NCI-H1048 (cell line): ENCODE results near the gene MAPK8IP1.

ENCODE experiments used
- DNase-seq: peaks from one replicate; lab custom pipeline; 2025; lab: John Stamatoyannopoulos, UW

MAPK8IP1 gene

DNA sequence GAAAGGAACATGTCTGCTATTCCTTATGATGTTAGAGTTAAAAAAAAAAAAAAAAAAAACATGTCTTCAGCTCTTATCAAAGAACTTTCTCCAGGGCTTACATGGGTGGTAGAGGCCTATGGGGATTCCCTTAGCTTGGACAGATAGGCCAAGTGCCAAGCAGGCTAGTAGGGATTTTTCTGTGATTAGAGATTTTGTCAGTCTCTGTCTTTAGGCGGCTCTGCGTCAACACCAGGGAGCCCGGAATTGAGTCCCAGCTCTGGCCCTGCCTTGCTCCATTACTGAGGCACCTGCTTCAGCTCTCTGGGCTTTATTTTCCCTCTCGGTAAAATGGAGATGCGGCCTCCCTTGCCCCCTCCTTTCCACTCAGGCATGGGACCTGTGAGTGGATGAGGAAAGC is 25.1 kb upstream of the MAPK8IP1 start:
- DNase-seq, result no peak

DNA sequence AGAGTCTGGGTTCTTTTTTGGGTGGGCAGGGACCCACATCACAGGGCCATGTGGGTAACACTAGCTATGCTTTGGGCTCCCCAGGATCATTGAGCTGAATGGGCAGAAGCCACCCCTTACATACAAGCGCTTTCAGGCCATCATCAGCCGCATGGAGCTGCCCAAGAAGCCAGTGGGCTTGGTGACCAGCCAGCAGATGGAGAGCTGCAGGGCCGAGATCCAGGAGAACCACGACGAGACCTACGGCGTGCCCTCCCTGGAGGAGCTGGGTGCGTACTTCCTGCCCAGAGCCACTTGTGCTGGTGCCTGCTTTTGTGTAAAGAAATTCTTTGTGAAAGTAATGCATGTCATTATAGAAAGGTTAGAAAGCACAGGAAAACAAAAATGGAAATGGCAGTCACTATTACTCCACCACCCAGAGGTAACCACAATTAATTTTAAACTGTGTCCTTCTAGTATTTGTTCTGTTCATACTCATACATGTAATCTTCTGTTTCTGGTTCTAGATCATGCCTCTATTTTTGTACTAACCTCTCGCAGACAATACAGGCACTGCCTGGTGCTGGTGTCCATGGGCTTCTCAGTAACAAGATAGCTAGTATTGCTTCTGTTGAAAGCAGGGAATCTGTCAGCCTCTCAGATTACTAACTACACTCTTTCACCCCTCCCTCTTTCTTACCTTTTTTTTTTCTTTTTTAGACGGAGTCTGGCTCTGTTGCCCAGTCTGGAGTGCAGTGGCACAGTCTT is 24.5 kb upstream of the MAPK8IP1 start:
- DNase-seq, result no peak

DNA sequence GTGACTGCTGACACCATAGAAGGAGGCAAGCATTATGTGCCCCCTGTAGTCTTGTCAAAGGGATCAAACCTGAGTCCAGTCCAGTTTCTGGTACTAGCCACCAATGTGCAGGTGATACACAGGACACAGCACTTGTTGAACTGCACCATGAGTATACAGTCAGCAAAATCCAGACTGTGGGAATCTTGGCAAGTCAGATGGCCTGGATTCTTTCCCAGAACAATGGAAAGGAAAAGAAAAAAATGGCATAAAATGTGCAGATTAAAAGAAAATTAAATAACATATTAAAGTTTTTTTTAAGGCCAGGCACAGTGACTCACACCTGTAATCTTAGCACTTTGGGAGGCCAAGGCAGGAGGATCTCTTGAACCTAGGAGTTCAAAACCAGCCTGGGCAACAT is 21.4 kb upstream of the MAPK8IP1 start:
- DNase-seq, result no peak

DNA sequence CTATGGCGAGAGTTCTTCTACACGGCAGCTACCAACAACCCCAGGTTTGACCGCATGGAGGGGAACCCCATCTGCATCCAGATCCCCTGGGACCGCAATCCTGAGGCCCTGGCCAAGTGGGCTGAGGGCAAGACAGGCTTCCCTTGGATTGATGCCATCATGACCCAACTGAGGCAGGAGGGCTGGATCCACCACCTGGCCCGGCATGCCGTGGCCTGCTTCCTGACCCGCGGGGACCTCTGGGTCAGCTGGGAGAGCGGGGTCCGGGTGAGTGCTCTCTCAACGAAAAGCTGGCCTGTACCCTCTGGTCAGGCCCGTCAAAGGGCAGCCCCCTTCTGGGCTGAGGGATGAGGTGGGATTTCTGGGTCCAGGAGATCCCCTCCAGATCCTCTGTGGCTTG is 15.9 kb upstream of the MAPK8IP1 start:
- DNase-seq, result no peak

DNA sequence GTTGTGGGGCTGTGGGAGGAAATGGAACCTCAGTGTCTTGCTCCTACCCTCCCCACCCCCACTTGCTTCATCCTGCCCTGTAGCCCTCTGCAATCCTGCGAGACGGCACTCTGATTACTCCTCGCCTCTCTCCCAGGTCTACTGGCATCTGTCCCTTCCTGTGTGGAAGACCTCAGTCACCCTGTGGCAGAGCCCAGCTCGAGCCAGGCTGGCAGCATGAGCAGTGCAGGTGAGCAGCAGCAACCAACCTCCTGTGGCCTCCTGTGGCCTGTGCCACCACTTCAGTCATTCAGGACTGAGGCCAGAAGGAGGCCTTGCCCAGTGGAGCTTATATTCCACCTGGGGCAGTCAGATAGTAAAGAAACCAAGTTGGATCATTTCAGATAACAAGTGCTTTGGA is 14.7 kb upstream of the MAPK8IP1 start:
- no peak for DNase-seq

DNA sequence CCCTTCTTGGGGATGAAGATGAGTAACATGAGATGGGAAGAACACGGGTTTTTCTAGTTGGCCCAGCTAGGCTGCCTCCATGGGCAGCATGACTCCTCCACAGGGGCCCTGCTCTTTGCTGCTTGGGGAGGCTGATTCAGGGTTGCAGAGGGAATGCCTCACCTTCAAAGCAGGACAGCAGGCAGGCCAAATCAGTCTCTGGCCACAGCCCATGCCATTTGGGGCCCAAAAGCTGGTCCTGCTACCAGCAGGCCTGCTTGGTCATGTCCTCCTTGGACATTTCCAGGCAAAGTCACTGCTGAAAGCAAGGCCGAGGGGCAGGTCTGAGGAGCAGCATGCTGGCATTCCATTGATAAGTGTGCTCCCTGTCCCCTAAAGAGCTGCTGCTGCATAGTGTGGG is 13.8 kb upstream of the MAPK8IP1 start:
- DNase-seq, result no peak

DNA sequence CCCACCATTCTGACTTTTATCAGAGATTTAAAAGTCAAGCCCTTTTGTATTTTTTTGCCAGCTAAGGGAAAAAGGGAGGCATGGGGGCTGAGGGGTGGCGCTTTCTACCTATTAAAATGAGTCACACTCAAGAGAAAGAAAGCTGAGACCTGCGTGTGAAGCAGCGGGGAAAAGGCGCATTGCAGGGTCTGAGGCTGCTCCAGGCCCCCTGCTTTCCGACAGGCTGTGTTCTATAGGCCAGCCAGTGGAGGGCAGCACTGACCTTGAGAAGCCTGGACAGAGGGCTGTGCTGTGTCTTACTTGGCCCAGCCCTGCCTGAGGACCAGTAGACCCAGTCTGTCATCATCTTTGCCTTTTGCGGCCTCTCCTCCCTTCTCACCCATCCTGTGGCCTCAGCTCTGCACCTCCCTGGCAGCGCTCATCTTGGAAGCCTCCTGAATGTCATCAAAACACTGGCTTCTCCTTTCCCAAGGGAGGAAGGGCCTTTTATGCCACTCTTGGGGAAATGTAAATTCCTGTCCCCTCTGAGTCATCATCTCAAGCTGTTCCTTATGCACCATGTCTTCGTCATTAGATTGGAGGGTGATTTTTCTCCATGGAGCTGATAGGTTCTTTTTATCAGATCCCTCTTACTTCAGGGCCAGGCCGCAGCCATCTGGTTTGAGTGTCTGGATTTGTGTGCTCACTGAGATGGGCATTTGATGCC is 12.6 kb upstream of the MAPK8IP1 start:
- no peak for DNase-seq

DNA sequence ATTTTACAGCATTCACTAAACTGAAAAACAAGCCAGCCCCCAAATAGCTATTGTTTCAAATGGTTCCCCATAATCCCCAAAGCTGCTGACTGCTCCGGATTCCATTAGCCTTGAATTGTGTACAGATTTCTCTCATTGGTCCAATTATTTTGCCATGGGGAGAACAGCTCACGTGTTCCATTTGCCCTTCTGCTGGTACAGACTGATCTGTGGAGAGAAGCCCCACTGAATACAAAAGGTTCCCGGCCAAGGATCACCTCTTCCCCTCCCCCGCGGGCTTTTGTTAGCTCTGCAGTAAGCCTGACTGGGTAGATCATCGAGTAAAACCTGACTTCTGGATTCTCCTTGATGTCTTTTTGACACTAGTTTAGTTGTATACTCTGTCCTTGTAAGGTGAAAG is 9.1 kb upstream of the MAPK8IP1 start:
- no peak for DNase-seq

DNA sequence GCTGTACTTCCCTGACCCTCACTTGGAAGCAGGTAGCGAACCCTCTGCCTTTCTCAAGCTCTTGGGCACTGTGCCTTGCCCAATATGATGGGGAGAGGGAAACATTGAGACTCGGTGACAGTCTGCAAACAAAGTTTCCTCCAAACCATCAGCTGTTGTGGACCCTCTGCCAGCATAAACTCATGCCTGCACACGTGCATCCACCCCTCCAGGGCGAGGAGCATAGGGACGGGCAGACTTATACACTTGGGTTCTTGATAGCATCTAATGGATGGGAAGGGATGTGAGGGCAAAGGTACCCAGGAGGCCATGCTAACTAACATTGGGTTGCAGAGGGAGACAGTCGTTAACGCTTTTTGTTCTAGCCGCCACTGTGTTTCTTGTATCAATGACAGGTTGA is 8.2 kb upstream of the MAPK8IP1 start:
- DNase-seq, result no peak

DNA sequence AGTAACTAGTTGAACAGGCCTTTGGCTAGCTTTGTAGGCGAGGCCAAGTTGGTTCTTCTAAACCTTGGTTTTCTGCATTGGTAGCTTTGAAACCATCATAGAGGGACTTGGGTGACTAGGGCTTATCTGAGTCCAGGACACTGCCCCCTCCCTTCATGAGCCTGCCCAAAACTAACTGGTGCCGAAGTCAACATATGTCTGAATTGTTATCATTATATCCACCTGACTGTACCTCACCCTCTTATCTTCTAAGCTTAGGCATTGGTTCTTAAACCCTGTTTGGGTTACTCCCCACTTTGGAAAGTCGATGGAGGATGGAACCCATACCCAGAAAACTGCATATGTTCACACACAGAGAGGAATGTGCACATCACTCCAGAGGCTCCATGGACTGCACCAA is 7.6 kb upstream of the MAPK8IP1 start:
- no peak for DNase-seq

DNA sequence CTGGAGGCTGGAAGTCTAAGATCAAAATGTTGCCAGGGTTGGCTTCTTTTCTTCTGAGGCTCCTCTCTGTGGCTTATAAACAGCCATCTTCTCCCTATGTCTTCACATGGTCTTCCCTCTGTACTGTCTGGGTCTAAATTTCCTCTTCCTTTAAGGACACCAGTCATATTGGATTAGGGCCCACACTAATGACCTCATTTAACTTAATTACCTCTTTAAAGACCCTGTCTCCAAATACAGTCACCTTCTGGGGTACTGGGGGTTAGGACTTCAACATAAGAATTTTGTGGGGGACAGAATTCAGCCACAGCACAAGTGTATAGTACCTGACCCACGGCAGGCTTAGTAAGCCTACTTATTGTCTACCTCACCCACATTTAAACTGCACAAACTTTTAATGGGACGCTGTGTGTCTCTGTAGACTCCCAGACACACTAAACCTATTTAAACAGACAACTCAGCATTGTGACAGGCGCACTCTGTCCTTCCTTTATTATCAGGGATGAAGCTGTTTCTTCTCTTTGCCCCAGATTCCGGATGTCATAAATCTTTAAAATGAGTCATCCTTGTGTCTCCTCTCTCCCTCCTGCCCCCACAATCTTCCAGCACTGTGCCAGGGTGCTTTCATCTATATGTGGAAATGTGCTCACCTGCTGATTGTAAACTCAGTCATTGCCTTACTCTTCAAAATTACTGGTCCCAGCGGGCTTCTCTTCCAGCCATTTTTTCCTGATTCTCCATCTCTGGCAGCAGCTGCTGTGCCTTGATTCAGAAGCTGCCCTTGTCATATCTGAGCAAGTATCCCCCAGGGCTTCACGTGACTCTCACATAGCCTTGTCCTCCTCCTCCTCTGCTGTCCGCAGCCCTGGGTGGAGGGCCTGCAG is 5.4 kb upstream of the MAPK8IP1 start:
- no peak for DNase-seq

DNA sequence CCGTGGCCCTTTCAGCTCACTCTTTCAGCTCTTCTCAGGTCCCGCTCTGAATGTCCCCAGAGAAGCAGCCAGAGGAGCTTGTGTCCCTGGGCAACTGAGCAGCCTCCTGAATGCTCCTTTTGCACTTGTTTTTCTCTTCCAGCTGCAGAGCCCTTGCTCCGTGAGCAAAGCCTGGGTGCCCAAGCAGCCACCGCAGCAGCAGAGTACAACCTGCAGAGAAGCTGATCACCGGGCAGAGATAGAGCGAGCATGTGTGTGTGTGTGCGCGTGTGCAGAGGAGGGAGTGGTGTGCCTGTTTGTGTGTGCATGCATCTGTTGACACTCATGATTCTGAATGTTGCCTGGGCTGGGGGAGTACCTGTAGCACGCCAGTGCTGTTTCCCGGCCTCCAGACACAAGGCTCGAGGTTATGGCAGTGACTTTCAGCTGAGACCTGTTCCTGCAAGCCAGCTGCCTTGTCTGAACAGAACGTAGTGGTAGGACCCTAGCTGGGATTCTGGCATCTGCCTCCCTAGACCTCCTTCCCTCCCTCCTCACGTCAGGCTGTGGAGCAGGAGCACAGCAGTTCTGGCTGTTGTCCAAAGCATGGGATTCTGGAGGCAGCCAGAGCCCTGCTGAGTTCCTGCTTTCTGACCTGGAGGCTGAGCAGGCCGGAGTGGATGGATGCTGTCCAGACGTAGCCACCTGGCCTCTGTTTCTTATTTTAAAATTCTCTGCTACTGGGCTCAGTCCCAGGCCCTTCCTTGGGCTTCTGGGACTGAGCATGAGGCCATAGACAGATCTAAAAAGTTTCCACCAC is 4.5 kb upstream of the MAPK8IP1 start:
- no peak for DNase-seq

DNA sequence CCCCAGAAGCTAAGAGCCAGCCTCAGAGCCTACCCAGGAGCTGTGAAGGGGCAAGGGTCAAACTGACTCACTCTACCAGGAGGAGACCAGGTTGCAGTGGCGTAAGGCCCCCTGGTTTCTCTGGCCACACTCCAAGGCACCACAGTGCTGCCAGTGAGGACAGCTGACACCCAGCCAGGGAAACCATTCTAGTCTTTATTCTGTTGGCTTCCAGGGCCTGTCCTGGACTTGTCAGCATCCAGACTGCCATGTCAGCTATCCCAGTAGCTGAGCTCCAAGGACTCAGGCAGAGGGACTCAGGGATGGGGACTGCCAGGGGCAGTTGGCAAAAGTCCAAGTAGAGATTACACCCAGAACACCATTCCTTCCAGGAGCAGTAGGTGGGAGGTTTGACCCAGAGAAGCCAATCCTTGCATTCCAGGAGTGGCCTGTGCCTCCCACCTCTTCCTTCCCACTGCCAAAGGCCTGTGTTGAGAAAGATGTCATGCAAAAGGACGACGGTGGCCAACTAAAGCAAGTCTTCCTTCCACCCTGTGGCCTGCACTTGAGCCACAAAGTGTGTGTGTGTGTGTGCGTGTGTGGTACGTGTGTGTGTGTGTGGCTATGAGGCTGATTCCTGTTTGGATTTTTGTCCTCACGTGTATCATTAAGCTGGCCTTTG is 3.6 kb upstream of the MAPK8IP1 start:
- no peak for DNase-seq

DNA sequence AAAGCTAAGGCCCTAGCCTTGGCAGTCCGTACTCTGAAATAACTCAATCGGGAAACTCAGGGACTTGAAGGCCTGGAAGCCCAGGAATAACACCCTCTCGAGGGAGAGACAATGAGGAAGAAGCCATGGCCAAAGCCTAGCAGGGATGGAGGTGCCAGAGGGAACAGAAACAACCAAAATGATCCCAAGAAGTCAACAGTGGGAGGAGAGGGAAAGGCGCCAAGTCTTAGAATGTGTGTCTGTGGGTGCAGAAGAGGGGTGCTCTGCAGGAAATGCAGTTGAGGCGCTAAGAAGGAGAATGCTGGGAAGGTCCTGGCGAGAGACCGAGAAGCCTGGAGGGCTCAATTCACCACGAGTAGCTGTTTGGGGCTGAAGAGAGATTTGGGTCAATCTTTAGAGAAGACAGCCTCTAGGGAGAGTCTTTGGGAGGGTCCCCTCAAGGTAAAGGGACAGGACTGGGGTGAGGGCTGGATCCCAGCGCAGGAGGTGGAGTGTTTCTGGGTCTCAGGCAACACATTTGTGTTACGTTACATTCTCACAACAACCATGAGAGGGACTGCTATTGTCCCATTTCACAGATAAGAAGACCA is 760 bp upstream of the MAPK8IP1 start:
- DNase-seq, result no peak

DNA sequence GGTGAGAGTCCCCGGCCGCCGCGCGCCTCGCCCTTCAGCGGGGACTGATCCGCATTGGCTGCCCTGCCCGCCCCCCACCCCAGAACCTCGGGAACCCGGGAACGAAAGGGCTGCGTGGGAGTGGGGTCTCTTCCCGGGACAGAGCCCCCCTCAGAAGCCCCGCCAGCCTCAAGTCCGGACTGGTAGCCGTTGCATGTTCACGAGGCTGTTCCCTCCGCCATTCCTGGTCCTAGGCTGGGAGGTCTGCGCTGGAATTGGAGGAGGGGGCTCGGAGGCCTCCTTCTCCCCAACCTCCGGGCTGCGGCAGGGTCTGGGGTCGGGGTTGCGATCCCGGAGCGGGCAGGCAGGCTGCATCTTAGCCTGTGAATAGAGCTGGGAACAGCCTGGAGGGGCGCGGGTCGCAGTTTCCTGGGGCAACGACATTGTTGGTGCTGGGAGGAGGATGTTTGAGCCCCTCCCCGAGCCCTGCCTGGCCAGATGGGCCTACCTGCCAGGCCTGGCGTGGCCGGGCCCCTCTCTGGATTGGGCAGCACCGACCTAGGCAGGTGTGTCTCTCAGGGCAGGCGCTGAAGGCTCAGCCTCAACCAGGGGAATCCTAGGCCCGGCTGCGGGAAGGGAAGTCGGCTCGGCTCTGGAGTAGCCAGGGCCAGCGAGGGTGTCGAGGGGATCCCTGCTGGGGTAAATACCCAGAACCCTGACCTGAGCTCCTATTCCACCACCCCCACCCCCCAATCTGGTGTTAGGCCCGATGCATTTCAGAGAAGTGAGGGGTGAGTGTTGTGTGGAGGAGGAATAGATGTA is 670 bp downstream of the MAPK8IP1 start:
- DNase-seq, result no peak

DNA sequence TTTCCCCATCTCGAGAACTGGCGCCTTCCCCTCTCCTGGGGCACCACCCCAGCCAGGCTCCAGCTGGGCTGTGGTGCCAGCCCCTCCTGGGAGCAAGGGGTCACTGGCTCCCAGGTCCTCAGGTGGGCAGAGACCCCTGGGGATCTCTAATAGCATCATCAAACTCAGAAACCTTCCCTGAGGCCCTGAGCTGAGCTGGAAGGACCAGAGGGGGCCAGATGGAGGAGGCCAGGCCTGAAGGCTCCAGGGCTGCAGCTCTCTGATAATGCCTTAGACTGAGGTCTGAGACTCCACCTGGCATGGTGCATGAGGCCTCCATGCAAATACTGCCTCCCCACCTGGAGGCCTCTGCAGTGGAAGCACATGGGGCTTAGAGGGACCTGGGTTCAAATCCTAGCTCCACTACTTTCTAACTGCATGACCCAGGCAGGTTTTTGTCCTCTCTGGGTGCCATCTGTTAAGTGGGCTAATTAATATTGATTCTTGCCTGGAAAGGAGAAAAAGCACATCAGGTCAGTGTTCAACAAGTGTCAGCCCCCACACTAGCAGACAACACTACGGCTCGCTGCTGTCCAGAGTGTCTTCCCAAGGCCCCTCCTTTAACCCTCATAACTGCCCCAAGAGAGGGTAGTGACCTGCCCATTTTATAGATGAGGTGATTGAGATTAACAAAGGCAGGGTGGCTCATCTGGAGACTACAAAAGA is 1.5 kb downstream of the MAPK8IP1 start:
- no peak for DNase-seq

DNA sequence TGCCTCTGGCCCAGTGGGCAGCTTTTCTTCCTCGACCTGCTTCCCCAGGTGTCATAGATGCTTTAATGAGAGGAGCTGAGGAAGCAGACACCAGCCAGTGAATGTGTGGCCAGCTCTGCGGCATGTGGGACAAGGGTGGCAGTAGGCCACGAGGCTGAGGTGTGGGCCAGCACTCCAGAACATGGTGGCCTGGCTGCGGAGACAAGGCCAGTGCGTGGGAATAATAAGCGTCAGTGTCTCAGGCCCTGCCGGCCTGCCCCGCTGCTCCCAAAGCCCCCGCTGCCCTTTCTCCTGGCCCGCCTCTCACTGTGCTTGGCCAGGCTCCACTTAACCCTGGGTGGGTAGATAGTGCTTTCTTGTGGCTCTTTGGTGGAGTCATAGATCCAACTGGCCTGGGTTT is 2.1 kb downstream of the MAPK8IP1 start:
- no peak for DNase-seq

DNA sequence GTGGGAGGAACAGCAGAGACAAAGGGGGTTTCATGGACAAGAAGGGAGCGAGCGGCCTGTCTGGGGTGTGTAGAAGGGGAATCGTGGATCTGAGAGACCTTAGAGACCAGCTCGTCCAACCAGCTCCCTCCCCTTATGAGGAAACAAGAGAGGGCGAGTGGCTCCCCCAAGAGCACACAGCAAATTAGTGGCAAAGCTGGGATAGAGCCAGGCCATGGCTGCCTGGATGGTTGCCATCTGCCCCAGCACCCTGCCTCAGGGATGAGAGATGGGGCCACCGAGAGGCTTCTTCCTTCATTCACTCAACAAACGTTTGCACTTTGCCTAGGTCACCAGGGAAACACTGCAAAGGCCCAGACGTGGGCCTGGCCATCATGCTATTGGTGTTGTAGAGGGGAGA is 4.1 kb downstream of the MAPK8IP1 start:
- DNase-seq, result no peak

DNA sequence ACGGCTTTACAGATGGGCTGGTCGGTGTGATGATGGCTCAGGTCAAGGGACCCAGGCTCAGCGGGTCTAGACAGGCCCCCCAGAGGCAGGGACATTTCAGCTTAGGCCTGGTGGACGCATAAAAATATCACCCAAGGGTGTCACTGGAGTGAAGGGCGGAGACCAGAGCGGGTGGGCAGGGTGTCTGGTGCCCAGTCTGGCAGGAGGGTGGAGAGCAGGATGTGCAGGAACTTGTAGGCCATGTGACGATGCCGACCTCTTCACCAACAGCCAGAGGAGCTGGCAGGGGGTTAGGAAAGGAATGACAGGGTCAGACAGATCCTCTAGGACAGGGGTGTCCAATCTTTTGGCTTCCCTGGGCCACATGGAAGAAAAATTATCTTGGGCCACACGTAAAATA is 4.5 kb downstream of the MAPK8IP1 start:
- DNase-seq, result no peak
